Measurements from ENCODE around the gene ZNF567.
A peak's percentile ranks its signal among the peaks of the same experiment; 100 is the strongest.

Gene ZNF567

DNA sequence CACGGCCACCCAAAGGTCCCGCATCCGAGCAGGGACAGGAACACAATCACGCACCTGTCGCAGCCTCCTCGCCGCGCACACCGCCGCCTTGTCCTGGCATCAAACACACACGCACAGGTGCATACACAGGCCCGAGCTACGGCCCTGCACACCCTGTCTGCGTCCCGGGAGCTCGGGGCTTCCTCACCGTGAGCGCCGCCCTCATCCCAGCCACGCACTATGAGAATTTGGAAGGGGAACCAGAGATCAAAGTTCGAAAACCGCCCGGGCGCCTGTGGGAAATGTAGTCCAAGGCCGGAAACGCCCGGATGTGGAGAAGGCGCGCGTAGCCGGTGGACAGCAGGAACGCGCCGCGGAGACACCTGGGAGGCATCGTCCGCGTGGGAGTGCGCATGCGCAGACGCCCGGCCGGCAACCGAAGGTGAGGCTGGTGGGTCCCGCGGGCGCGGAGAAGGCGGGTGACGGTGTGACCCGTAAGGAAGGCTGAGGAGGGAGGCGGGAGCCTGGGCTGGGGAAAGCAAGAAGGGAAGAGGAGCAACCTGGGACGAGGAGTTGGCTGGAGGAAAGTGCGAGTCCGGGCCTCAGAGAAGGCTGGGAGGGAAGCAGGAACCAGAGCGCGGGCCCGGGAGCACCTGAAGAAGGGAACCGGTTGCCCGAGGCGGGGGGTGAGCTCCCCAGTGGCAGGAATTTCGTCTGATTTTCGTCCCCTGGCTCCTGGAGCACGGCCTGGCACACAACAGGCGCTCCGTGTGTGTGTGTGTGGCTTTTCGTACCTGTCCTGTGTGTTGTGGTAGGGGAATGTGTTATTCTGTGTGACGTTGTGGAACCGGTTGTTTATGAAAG is at the start of gene ZNF567:
TSS of gene ZNF567 (plus strand) at position 399 of the 843 bp plus-strand sequence. CDS start 7,256 bp downstream, outside the sequence.
- Mint-ChIP-seq H3K4me3 (peak within 1 kb of the TSS; percentile 97), H3K9me3 (peaks cover 5% of the 10 kb centered on the region), H3K36me3 (peaks cover 36% of the 10 kb centered on the region), H3K27me3 (no peaks in the 10 kb centered on the region), H3K27ac (peak within 1 kb of the TSS; percentile 97), H3K4me1 (peaks cover 19% of the 10 kb centered on the region)
- ATAC-seq (ENCODE audit: low read depth) (peak; percentile 92), DNase-seq (ENCODE audit: low spot score in 2 of 2) (peak; percentile 91 to 94)

DNA sequence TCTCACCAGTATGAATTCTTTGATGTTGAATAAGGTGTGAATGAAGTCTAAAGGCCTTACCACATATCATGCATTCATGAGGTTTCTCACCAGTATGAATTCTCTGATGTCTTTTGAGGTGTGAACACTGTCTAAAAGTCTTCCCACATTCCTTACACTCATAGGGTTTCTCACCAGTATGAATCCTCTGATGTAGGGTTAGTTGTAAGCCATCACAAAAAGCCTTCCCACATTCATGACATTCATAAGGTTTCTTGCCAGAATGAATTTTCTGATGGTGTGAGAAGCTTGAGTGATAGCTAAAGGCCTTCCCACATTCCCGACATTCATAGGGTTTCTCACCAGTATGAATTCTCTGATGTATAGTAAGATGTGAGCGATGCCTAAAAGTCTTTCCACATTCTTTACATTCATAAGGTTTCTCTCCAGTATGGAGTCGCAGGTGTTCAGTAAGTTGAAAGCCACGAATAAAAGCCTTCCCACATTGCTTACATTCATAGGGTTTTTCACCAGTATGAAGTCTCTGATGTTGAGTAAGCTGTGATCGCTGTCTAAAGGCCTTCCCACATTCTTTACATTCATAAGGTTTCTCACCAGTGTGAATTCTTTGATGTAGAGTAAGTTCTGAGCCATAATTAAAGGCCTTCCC is 48.4 kb upstream of the ZNF567 start:
- Mint-ChIP-seq H3K27ac (no peak overlapping the region), H3K36me3 (peaks cover 47% of the 10 kb centered on the region)

DNA sequence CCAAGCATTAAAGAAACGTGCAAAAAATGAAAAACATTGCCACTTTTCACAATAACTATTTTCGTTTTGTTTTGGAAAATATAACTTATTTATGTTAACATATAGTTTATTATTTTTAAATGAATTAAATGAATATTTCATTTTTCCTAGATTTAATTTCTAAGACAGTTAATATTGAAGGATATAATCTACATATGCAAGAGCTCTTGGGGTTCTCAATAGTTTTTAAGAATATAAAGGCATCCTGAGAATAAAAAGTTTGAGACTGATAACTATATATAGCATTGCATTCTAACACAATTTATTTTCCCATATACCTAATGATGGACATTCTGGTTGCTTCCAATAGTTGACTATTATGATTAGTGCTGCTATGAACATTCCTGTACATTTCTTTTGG is 40.7 kb upstream of the ZNF567 start:
- Mint-ChIP-seq H3K9me3 (peaks cover 11% of the 10 kb centered on the region), H3K27ac (no peak overlapping the region), H3K36me3 (peaks cover 50% of the 10 kb centered on the region)

More for the DNA sequence above, 48.4 kb upstream of the ZNF567 start:
- H3K27me3 Mint-ChIP-seq: no peaks in the 10 kb centered on the region
- H3K9me3 Mint-ChIP-seq: peaks cover 21% of the 10 kb centered on the region
- no peak overlapping the region for H3K4me3 Mint-ChIP-seq
- no peak for DNase-seq (ENCODE audit: low spot score in 2 of 2)
- no peak for ATAC-seq (ENCODE audit: low read depth)
- no peaks in the 10 kb centered on the region for H3K4me1 Mint-ChIP-seq

DNA sequence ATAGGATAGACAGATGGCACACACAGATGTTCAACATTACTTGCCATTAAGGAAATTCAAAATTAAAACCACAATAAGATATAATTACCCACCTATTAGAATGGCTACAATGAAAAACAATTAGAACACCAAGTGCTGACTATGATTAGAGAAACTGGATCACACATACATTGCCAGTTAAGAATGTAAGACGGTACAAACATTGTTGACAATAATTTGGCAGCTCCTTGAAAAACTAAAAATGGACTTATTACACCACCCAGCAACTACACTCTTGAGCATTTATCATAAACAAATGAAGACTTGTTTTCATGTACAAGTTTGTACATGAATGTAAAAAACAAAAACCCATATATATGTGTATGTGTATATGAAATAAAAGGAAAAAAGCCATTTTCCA is 34.5 kb upstream of the ZNF567 start:
- H3K27ac Mint-ChIP-seq: no peak overlapping the region
- H3K9me3 Mint-ChIP-seq: peaks cover 26% of the 10 kb centered on the region
- no peak for ATAC-seq (ENCODE audit: low read depth)

More for the DNA sequence above, 40.7 kb upstream of the ZNF567 start:
- no peaks in the 10 kb centered on the region for H3K27me3 Mint-ChIP-seq
- DNase-seq (ENCODE audit: low spot score in 2 of 2) (no peak), ATAC-seq (ENCODE audit: low read depth) (no peak)
- H3K4me3 Mint-ChIP-seq: no peak overlapping the region
- no peaks in the 10 kb centered on the region for H3K4me1 Mint-ChIP-seq

DNA sequence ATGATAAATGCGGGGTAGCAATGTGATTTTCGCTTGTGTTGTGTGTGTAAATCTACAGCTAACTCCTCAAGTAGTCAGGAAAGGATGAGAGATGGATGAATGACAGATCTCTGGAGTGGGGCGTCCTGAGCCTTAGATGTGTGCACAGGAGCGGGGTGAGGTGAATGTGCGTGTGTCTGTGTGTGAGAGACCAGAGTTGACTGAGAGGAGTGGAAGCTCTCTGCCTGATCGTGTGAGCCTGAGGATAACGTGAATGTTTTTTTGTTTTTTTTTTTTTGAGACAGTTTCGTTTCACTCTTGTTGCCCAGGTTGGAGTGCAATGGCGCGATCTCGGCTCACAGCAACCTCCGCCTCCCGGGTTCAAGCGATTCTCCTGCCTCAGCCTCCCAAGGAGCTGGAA is 21.6 kb upstream of the ZNF567 start:
- peak overlapping the region; percentile 97 for H3K27ac Mint-ChIP-seq
- no peak for DNase-seq (ENCODE audit: low spot score in 2 of 2)
- peaks cover 17% of the 10 kb centered on the region for H3K9me3 Mint-ChIP-seq
- ATAC-seq (ENCODE audit: low read depth): no peak
- H3K27me3 Mint-ChIP-seq: no peaks in the 10 kb centered on the region
- H3K36me3 Mint-ChIP-seq: peaks cover 40% of the 10 kb centered on the region
- H3K4me1 Mint-ChIP-seq: peaks cover 21% of the 10 kb centered on the region
- H3K4me3 Mint-ChIP-seq: peak overlapping the region; percentile 98

More for the DNA sequence above, 34.5 kb upstream of the ZNF567 start:
- H3K4me1 Mint-ChIP-seq: no peaks in the 10 kb centered on the region
- no peaks in the 10 kb centered on the region for H3K27me3 Mint-ChIP-seq
- H3K36me3 Mint-ChIP-seq: peaks cover 63% of the 10 kb centered on the region
- H3K4me3 Mint-ChIP-seq: no peak overlapping the region
- no peak for DNase-seq (ENCODE audit: low spot score in 2 of 2)

DNA sequence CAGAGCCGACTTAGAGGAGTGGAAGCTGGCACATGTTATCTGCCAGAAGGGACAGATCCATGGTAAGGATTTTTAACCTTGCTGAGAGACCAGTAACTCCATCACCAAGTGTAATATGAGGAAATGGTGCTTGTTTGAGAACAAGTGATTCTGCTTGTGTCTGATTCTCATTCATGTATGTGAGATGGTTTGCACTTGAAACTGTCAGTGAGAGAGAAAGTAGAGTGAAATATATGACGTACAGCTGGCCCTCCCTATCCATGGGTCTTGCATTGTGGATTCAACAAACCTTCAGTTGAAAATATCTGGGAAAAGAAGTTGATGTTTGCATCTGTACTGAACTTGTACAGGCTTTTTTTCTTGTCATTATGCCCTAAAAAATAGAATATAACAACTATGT is 18.8 kb upstream of the ZNF567 start:
- Mint-ChIP-seq H3K4me3 (peak overlapping the region; percentile 67), H3K27ac (no peak overlapping the region), H3K9me3 (peaks cover 12% of the 10 kb centered on the region), H3K4me1 (peaks cover 21% of the 10 kb centered on the region), H3K27me3 (no peaks in the 10 kb centered on the region), H3K36me3 (peaks cover 42% of the 10 kb centered on the region)
- ATAC-seq (ENCODE audit: low read depth): no peak
- no peak for DNase-seq (ENCODE audit: low spot score in 2 of 2)

DNA sequence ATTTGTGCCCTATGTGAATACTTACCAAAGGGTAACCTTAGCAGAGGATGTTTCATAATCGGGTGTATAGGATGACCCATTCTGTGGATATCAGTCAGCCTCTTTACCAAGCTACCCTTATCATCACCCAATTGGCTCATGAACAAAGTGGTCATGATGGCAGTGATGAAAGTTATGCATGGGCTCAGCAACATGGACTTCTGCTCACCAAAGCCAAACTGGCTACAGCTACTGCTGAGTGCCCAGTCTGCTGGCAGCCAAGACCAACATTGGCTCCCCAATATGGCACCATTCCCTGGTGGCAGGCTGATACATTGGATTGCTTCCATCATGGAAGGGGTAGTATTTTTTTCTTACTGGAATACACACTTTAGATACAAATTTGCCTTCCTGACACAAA is 15.0 kb upstream of the ZNF567 start:
- Mint-ChIP-seq H3K9me3 (peaks cover 4% of the 10 kb centered on the region), H3K27me3 (no peaks in the 10 kb centered on the region), H3K36me3 (peaks cover 26% of the 10 kb centered on the region), H3K4me3 (no peak overlapping the region), H3K4me1 (peaks cover 10% of the 10 kb centered on the region), H3K27ac (no peak overlapping the region)
- ATAC-seq (ENCODE audit: low read depth): no peak
- no peak for DNase-seq (ENCODE audit: low spot score in 2 of 2)

DNA sequence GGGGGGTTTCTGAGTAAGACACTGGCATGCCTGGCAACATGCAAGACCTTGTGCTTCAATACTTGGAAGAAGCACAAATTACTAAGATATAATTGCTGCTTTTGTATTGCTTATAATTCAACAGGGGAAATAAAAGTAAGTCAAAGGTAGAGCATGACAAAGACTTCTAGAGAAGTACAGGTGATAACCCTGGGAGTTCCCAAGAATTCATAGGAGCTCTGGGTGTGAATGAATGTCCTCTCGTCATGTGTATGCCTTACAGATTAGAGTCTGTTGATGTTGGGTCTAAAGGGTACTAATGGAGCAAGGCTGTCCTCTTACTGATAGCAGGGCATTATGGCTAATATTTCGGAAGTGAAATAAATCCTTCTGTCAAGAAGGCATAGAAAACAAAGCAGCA is 13.2 kb upstream of the ZNF567 start:
- Mint-ChIP-seq H3K4me1 (peaks cover under 1% of the 10 kb centered on the region), H3K9me3 (peaks cover 7% of the 10 kb centered on the region)
- no peak for ATAC-seq (ENCODE audit: low read depth)

DNA sequence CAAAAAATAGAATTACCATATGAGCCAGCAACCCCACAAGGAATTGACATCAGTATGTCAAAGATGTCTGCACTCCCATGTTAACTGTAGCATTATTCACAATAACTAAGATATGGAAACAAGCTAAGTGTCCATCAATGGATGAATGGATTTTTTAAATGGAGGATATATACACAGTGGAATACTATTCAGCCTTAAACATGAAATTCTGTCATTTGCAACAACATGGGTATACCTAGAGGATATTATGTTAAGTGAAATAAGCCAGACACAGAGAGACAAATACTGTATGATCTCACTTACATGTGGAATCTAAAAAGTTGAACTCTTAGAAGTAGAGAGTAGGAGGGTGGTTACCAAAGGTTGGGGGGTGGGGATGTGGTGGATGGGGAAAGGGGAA is 8.0 kb upstream of the ZNF567 start:
- peaks cover 35% of the 10 kb centered on the region for H3K36me3 Mint-ChIP-seq

More for the DNA sequence above, 13.2 kb upstream of the ZNF567 start:
- Mint-ChIP-seq H3K27me3 (no peaks in the 10 kb centered on the region), H3K36me3 (peaks cover 38% of the 10 kb centered on the region), H3K4me3 (no peak overlapping the region), H3K27ac (no peak overlapping the region)
- no peak for DNase-seq (ENCODE audit: low spot score in 2 of 2)

DNA sequence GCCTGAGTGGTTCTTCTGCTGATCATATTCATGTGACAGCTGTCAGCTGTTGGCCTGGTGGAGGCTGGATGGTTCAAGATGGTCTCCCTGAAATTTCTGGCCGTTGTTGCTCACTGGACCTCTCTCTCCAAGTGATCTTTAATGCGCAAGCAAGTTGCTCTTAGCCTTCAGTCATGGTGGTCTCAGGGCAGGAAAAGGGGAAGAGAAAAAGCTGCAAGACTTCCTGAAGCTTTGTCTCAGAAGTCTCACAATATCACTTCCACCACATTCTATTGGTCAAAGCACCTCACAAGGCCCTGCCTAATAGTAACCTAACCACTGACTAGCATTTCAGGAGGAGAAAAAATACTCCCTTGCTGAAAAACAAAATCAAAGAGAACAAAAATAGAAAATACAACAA is 1.6 kb upstream of the ZNF567 start:
- H3K4me1 Mint-ChIP-seq: peaks cover 19% of the 10 kb centered on the region
- H3K36me3 Mint-ChIP-seq: peaks cover 32% of the 10 kb centered on the region
- peak overlapping the region; percentile 97 for H3K4me3 Mint-ChIP-seq
- H3K27ac Mint-ChIP-seq: no peak overlapping the region
- ATAC-seq (ENCODE audit: low read depth) (no peak), DNase-seq (ENCODE audit: low spot score in 2 of 2) (no peak)
- peaks cover 7% of the 10 kb centered on the region for H3K9me3 Mint-ChIP-seq
- H3K27me3 Mint-ChIP-seq: no peaks in the 10 kb centered on the region

More for the DNA sequence above, 8.0 kb upstream of the ZNF567 start:
- peaks cover 12% of the 10 kb centered on the region for H3K9me3 Mint-ChIP-seq
- no peak overlapping the region for H3K27ac Mint-ChIP-seq
- DNase-seq (ENCODE audit: low spot score in 2 of 2) (no peak), ATAC-seq (ENCODE audit: low read depth) (no peak)
- H3K4me1 Mint-ChIP-seq: no peaks in the 10 kb centered on the region
- H3K4me3 Mint-ChIP-seq: no peak overlapping the region
- no peaks in the 10 kb centered on the region for H3K27me3 Mint-ChIP-seq

DNA sequence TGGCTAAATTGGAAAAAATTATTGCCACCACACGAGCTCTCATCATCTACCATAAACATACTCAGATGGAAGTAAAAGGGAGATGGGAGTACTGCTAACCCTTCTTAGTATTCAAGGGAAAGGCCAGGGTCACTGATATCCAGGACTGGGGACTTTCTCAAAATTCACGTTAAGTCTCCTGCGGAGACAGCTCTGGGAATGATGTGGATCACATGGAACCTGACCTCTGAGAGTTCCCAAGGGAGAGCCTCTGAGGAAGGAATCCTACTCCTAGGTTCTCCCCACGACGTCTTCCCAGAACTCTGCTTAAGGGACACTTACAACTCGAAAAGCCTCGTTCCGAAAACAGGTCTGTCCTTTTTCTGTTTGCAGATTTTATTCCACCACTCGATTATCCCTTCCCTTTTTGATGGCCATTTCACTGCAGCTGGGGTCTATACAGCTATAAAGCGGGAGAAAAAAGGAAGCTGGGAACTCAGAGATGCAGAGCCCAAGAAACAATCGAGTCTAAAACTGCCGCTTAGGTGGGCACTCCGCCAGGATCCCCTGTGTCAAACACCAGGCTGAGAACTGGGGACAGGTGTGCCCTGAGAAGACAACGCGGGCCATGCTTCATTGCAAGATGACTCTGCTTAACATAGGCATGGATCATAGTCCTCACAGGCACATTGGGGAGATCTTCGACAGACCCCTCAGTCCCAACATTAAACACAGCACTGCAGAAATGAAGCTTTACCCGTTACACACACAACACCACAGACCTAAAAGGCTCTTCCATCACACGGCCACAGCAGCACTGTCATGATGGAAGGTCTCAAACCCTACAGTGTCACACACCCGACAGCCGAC is 823 bp upstream of the ZNF567 start:
- H3K27ac Mint-ChIP-seq: peak overlapping the region; percentile 97
- H3K27me3 Mint-ChIP-seq: no peaks in the 10 kb centered on the region
- H3K9me3 Mint-ChIP-seq: peaks cover 7% of the 10 kb centered on the region
- DNase-seq (ENCODE audit: low spot score in 2 of 2): no peak
- ATAC-seq (ENCODE audit: low read depth): no peak
- H3K4me1 Mint-ChIP-seq: peaks cover 19% of the 10 kb centered on the region
- peak overlapping the region; percentile 97 for H3K4me3 Mint-ChIP-seq
- peaks cover 31% of the 10 kb centered on the region for H3K36me3 Mint-ChIP-seq

DNA sequence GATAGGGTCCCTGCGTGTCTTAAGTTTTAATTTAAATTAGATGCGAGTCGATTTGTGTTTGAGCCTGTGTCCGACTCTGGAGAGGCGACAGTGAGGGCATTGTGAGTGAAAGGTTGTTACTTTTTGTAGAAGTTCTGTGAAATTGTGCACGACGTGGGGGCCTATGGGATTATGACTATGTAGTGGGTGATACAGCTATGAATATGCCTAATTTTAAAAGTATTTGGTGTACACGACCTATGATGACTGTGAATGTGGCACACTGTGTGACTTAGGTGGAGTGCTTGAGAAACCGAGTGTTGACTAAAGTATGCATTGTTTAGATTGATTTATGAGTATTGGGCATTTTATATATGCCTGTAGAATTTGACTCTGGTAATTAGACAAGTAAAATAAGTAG is 646 bp downstream of the ZNF567 start:
- DNase-seq (ENCODE audit: low spot score in 2 of 2): no peak

DNA sequence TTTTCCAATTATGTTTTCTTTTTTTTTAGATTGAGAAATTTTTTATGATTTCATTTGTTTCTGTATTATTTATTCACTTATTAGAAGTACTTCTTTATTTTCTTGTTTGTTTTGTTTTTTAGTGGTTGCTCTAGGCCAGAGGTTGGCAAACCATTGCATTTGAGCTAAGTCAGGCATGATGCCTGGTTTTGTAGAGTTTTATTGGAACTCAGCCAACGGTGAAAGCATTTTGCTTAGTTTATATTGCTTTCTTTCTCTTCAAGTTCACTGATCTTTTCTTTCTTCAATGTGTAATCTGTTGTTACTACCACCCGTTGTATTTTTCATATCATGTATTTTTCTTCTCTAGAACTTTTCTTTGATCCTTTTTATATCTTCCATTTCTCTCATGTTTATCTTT is 19.7 kb downstream of the ZNF567 start:
- peaks cover 16% of the 10 kb centered on the region for H3K9me3 Mint-ChIP-seq
- peaks cover 60% of the 10 kb centered on the region for H3K36me3 Mint-ChIP-seq
- no peak overlapping the region for H3K4me3 Mint-ChIP-seq

More for the DNA sequence above, 646 bp downstream of the ZNF567 start:
- ATAC-seq (ENCODE audit: low read depth): no peak
- Mint-ChIP-seq H3K9me3 (peaks cover 3% of the 10 kb centered on the region), H3K4me3 (peak overlapping the region; percentile 97), H3K27ac (peak overlapping the region; percentile 97), H3K4me1 (peaks cover 19% of the 10 kb centered on the region), H3K27me3 (no peaks in the 10 kb centered on the region), H3K36me3 (peaks cover 37% of the 10 kb centered on the region)

DNA sequence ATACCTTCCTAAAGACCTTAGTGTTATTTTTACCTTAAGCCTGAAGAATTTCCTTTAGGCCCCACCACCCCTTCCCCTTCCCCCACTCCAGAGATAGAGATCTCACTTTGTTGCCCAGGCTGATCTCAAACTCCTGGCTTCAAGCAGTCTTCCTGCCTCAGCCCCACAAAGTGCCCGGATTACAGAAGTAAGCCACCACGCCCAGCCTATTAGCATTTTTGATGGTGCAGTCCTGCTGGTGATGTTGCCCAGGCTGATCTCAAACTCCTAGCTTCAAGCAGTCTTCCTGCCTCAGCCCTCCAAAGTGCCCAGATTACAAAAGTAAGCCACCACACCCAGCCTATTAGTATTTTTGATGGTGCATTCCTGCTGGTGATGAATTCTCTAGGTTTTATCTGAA is 22.0 kb downstream of the ZNF567 start:
- DNase-seq (ENCODE audit: low spot score in 2 of 2): no peak
- H3K27ac Mint-ChIP-seq: no peak overlapping the region
- no peak for ATAC-seq (ENCODE audit: low read depth)
- no peaks in the 10 kb centered on the region for H3K4me1 Mint-ChIP-seq
- no peak overlapping the region for H3K4me3 Mint-ChIP-seq
- peaks cover 72% of the 10 kb centered on the region for H3K36me3 Mint-ChIP-seq
- peaks cover 18% of the 10 kb centered on the region for H3K9me3 Mint-ChIP-seq
- H3K27me3 Mint-ChIP-seq: no peaks in the 10 kb centered on the region

More for the DNA sequence above, 19.7 kb downstream of the ZNF567 start:
- DNase-seq (ENCODE audit: low spot score in 2 of 2) (no peak), ATAC-seq (ENCODE audit: low read depth) (no peak)
- H3K27ac Mint-ChIP-seq: no peak overlapping the region
- H3K27me3 Mint-ChIP-seq: no peaks in the 10 kb centered on the region
- H3K4me1 Mint-ChIP-seq: peaks cover 2% of the 10 kb centered on the region
